Tibial artery (tissue), 4 donors: ENCODE measurements around the gene PCLO.

Experiments
- DNase-seq, 2 donors: peaks; one replicate each; pipeline ENCODE4 v3.0.0-alpha.2; 2019
- H3K27ac ChIP-seq, 2 donors: fragments of 200-600 bp; sonication (generic) in 1 of 2; 1 replicate in 1 of 2; 2 replicates in 1 of 2; pipeline ENCODE4 v1.5.1; 2018 to 2019; ENCODE audit warnings: mild to moderate bottlenecking in 1 of 2
- H3K27me3 ChIP-seq, 2 donors: fragments of 200-600 bp; sonication (generic) in 1 of 2; one replicate each; pipeline versions ENCODE4 v1.5.1 to v1.6.0; 2016 to 2019
- H3K36me3 ChIP-seq, 3 donors: fragments of 200-600 bp; sonication (generic) in 2 of 3; one replicate each; pipeline ENCODE4 v1.5.1; 2016 to 2019; ENCODE audit warnings: mild to moderate bottlenecking in 2 of 3
- H3K4me1 ChIP-seq, 4 donors: fragments of 200-600 bp; sonication (generic) in 2 of 4; 1 replicate in 3 of 4; 2 replicates in 1 of 4; pipeline ENCODE4 v1.5.1; 2016 to 2019
- H3K4me3 ChIP-seq, 2 donors: fragments of 200-600 bp; sonication (generic) in 1 of 2; 1 replicate in 1 of 2; 2 replicates in 1 of 2; pipeline ENCODE4 v1.5.1; 2018 to 2019; ENCODE audit warnings: mild to moderate bottlenecking in 2 of 2
- H3K9me3 ChIP-seq, 3 donors: fragments of 200-600 bp; sonication (generic) in 1 of 3; one replicate each; pipeline ENCODE4 v1.5.1; 2016 to 2019
- intact Hi-C: fragments of 100-400 bp; cut with DNase I; formaldehyde crosslinking; loops from one replicate; pipeline ENCODE4 v1.15.0; 2023; ENCODE audit warnings: low total_unique reads
- TF ChIP-seq, protein P1 (sequence below), 2 experiments: fragments of 200-600 bp in 1 of 2; fragments of 450-650 bp in 1 of 2; IDR thresholded peaks; one replicate each; pipeline ENCODE4 v1.5.1; 2017 to 2019; ENCODE audit warnings: antibody characterized with exemption in 2 of 2, mild to moderate bottlenecking in 1 of 2, moderate library complexity in 1 of 2

PCLO gene

DNA sequence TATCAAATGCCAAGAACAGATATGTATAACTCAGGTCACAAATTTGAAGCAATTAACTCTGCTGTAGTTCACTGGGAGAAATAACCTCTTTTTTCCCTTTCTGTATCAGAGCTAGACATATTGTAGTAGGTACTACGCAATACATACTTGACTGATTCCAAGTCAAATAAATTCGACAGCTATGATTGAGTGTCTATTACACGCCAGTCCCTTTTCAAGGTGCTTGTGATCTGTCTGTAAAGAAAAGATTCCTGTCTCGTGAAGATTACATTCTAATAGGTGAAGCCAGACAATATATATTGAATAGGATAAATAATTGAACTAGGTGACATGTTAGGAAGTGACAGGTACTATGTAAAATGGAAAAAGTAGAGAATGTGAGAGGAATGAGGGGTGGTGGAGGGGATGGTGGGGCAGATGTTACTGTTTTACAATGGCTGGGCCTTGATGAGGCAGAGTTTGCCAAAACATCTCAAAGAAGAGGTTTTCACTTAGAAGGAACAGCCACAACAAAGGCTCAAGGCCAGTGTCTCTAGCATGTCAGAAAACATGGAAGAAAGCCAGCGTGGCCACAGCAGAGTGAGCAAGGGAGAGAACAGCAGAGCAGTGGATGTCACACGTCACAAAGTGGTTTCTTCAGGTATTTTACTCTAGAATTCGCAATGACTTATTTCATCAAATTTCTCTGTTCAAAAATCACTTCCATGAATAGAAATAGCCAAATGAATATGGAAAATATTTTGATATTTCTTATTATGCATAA is 436.5 kb downstream of the PCLO start:
- Histone ChIP-seq H3K4me3 (no peak overlapping the region), H3K27me3 (no peaks in the 10 kb centered on the region), H3K36me3 (no peaks in the 10 kb centered on the region), H3K9me3 (no peaks in the 10 kb centered on the region), H3K27ac (no peak overlapping the region), H3K4me1 (no peaks in the 10 kb centered on the region)
- intact Hi-C loops = no loop called here
- DNase-seq = no peak
- TF ChIP-seq, protein P1, sequence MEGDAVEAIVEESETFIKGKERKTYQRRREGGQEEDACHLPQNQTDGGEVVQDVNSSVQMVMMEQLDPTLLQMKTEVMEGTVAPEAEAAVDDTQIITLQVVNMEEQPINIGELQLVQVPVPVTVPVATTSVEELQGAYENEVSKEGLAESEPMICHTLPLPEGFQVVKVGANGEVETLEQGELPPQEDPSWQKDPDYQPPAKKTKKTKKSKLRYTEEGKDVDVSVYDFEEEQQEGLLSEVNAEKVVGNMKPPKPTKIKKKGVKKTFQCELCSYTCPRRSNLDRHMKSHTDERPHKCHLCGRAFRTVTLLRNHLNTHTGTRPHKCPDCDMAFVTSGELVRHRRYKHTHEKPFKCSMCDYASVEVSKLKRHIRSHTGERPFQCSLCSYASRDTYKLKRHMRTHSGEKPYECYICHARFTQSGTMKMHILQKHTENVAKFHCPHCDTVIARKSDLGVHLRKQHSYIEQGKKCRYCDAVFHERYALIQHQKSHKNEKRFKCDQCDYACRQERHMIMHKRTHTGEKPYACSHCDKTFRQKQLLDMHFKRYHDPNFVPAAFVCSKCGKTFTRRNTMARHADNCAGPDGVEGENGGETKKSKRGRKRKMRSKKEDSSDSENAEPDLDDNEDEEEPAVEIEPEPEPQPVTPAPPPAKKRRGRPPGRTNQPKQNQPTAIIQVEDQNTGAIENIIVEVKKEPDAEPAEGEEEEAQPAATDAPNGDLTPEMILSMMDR (IDR thresholded peaks at IDR 0.05) = no peak

DNA sequence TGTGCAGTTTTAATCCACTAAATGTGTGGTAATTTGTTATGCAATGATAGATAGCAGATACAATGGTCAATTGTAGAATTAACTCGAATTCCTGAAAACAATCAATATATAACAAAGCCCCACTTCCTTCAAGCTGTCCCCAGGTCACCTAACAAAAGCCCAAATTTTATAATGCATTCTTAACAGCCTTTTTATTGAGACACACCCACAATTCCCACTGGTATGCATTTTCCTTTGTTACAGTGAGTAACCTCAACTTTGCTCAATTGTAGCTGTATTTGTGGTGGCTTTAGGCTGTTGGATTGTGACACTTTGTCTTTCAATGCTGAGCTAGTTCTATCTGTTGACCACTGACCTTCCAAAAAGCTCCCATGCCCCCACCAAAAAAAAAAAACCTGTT is 439.3 kb downstream of the PCLO start:
- intact Hi-C loops = no loop called here

DNA sequence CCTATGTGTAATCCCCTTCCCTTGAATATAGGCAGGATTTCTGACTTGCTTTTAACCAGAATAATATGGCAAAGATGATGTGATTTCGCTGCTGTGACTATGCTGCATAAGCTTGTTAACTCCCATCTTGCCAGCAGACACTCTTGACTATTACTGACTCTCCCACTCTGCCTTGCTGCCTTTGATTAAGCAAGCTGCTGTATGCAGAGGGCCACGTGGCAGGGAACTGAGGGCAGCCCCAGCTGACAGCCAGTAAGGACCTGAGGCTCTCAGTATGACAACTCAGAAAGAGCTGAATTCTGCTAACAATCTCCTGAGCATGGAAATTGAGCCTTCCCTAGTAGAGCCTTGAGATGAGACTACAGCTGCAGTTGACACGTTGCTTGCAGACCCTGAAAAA is 439.7 kb downstream of the PCLO start:
- intact Hi-C loops = no loop called here
- Histone ChIP-seq H3K27ac (no peak overlapping the region), H3K36me3 (no peaks in the 10 kb centered on the region), H3K4me3 (no peak overlapping the region), H3K9me3 (no peaks in the 10 kb centered on the region), H3K27me3 (no peaks in the 10 kb centered on the region), H3K4me1 (no peaks in the 10 kb centered on the region)
- no peak for DNase-seq
- TF ChIP-seq, protein P1 (IDR thresholded peaks at IDR 0.05) = no peak

More for the DNA sequence above, 439.3 kb downstream of the PCLO start:
- no peak for DNase-seq
- Histone ChIP-seq H3K27me3 (no peaks in the 10 kb centered on the region), H3K36me3 (no peaks in the 10 kb centered on the region), H3K4me1 (no peaks in the 10 kb centered on the region), H3K9me3 (no peaks in the 10 kb centered on the region), H3K27ac (no peak overlapping the region), H3K4me3 (no peak overlapping the region)
- TF ChIP-seq, protein P1 (IDR thresholded peaks at IDR 0.05) = no peak

DNA sequence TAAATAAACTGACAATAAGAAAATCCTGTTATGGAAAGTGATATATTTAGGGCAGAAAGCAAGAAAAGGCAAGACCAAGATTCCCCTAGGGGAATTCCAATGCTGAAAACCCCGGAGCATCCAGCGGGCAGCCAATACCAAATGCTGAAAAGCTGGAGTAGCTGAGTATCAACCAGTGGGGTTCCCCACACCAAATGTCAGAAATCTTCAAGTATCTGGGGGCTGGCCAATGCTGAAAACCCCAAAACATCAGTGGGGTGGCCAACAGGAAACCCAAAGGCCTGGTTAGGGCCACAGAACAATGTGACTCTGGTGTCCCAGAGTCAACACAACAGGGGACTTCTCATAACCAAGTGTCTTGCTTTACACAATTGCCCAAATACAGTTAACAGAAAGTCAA is 447.3 kb downstream of the PCLO start:
- Histone ChIP-seq H3K36me3 (no peaks in the 10 kb centered on the region), H3K4me1 (no peaks in the 10 kb centered on the region), H3K4me3 (no peak overlapping the region), H3K27ac (no peak overlapping the region), H3K27me3 (no peaks in the 10 kb centered on the region), H3K9me3 (no peaks in the 10 kb centered on the region)
- DNase-seq = no peak
- intact Hi-C loops = no loop called here
- TF ChIP-seq, protein P1 (IDR thresholded peaks at IDR 0.05) = no peak

DNA sequence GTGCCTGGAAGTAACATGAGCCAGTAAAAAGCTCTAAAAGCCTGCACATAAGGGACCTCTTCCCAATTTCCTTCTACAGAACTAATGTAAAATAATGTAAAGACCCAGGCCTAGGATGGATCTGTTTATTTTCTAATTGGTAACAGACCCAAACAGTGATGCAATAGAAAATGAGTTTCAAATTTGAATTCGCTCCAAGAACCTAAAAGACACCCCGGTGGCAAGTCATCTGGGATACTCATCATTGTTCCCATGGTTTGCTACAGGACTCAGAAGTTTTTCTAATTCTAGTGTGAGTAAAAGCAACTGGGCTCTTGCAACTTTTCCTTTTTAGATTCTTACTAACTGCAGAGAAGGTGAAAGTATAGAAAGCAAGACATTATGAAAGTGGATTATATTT is 447.8 kb downstream of the PCLO start:
- H3K9me3 ChIP-seq = no peaks in the 10 kb centered on the region
- TF ChIP-seq, protein P1 (IDR thresholded peaks at IDR 0.05) = no peak
- no peaks in the 10 kb centered on the region for H3K27me3 ChIP-seq
- intact Hi-C loops = no loop called here
- H3K36me3 ChIP-seq = no peaks in the 10 kb centered on the region
- DNase-seq = no peak
- H3K4me1 ChIP-seq = no peaks in the 10 kb centered on the region
- no peak overlapping the region for H3K4me3 ChIP-seq
- no peak overlapping the region for H3K27ac ChIP-seq
